AG04450 (cell line): ENCODE results near the gene TTC5. TPM values are rescaled to one million over a fixed set of nuclear protein-coding genes. Genes with fewer than 3 reads are reported as not detected.
"Not testable (repeated sequence)": the region's sequence is repeated elsewhere in the genome, so short reads cannot be mapped to it uniquely, and the experiment has no call there.

Experiments used
- CTCF ChIA-PET: fragments of 300-600, 350-600 bp; formaldehyde crosslinking; extraction: SDS; loops from one replicate; lab custom pipeline; 2022; ENCODE audit warnings: antibody characterized with exemption, inconsistent platforms; lab: Charles Lee
- POLR2A ChIA-PET: fragments of 350-600 bp; formaldehyde crosslinking; extraction: SDS; loops from one replicate; lab custom pipeline; 2021; ENCODE audit warnings: antibody characterized with exemption, inconsistent platforms; lab: Yijun Ruan, JAX
- DNase-seq: peaks from one replicate; pipeline ENCODE4 v3.0.0-alpha.2; 2011; ENCODE audit warnings: low read depth, low spot score
- H3K27ac ChIP-seq: one replicate; pipeline ENCODE4 v1.5.1; 2012; ENCODE audit warnings: low read depth, low read length, control low read depth
- H3K27me3 ChIP-seq: one replicate; pipeline ENCODE4 v1.6.0; 2012; ENCODE audit warnings: low read length; ENCODE audit not compliant: control insufficient read depth, insufficient read depth
- H3K4me3 ChIP-seq: 2 replicates; pipeline ENCODE4 v1.5.1; 2011; ENCODE audit warnings: mild to moderate bottlenecking, low read depth, low read length, control low read depth
- H3K9me3 ChIP-seq: 2 replicates; pipeline ENCODE4 v1.5.1; 2012; ENCODE audit warnings: low read length; ENCODE audit not compliant: control insufficient read depth, insufficient read depth
- CTCF ChIP-seq: IDR thresholded peaks from 2 replicates; pipeline ENCODE4 v1.5.1; 2011; ENCODE audit warnings: low read depth, low read length, control low read depth, inconsistent platforms
- polyA plus RNA-seq: library from polyadenylated mRNA; depleted of rRNA; stranded (reverse); fragments of >200 nt; gene quantifications from 2 replicates; pipeline ENCODE4 v1.2.3, GENCODE V29; 2011

The TTC5 gene
- polyA plus RNA-seq, 1 experiment = 23.5 TPM

GRCh38 chr14:20294636-20295035, 11.1 kb downstream of the TTC5 start:
- Histone ChIP-seq H3K4me3 (no peak overlapping the region), H3K27ac (no peak overlapping the region), H3K27me3 (no peaks in the 10 kb centered on the region), H3K9me3 (no peaks in the 10 kb centered on the region)
- CTCF ChIA-PET = no interaction called here
- POLR2A ChIA-PET = no interaction called here
- TF ChIP-seq CTCF = no peak
- no peak for DNase-seq

- H3K27me3 ChIP-seq, DNase-seq, POLR2A ChIA-PET, CTCF ChIA-PET, H3K9me3 ChIP-seq, H3K4me3 ChIP-seq, H3K27ac ChIP-seq: not testable (repeated sequence)
Measured at GRCh38 chr14:20281998-20282397, 23.8 kb downstream of the TTC5 start.

- H3K4me3 ChIP-seq, H3K27ac ChIP-seq, H3K9me3 ChIP-seq, H3K27me3 ChIP-seq, POLR2A ChIA-PET, DNase-seq, CTCF ChIA-PET: not testable (repeated sequence)
Measured at GRCh38 chr14:20280265-20280664, 25.5 kb downstream of the TTC5 start.

- no peak for TF ChIP-seq CTCF
- ChIA-PET CTCF (no interaction called here), POLR2A (no interaction called here)
- no peak for DNase-seq
- Histone ChIP-seq H3K4me3 (no peak overlapping the region), H3K27me3 (no peaks in the 10 kb centered on the region), H3K27ac (no peak overlapping the region), H3K9me3 (no peaks in the 10 kb centered on the region)
Measured at GRCh38 chr14:20278414-20278813, 27.3 kb downstream of the TTC5 start.

DNA sequence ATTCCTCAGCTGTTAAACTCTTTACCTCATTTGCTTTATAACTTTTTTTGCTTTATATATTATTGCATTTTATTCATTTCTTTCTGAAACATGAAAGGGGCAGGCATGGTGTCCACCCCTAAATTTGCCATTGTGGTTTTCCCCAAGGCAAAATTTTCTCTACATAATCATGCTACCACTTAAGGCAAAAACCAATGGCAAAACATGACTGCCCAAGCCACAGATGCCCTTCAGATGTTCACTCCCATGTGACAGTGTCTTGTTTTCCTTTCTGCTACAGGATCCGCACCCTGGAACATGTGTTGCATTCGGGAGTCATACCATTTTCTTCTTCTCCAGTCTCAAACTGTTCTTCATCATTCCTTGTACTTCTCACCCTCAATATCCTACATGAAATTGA, 28.3 kb downstream of the TTC5 start:
- no peaks in the 10 kb centered on the region for H3K9me3 ChIP-seq
- no peak for TF ChIP-seq CTCF
- H3K27ac ChIP-seq = no peak overlapping the region
- H3K27me3 ChIP-seq = no peaks in the 10 kb centered on the region
- POLR2A ChIA-PET = no interaction called here
- DNase-seq = no peak
- CTCF ChIA-PET = no interaction called here
- H3K4me3 ChIP-seq = no peak overlapping the region

DNA sequence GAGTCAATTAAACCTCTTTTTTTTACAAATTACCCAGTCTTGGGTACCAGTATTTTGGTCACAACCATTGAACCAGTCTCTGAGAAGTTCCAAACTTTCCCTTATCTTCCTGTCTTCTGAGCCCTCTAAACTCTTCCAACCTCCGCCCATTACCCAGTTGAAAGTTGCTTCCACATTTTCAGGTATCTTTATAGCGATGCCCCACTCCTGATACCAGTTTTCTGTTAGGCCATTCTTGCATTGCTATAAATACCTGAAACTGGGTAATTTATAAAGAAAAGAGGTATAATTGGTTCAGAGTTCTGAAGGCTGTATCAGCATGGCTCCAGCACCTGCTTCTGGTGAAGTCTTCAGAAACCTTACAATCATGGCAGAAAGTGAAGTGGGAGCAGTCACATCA, 31.7 kb downstream of the TTC5 start:
- TF ChIP-seq CTCF = no peak
- Histone ChIP-seq H3K9me3 (no peaks in the 10 kb centered on the region), H3K4me3 (no peak overlapping the region), H3K27ac (no peak overlapping the region), H3K27me3 (no peaks in the 10 kb centered on the region)
- ChIA-PET POLR2A (no interaction called here), CTCF (no interaction called here)
- no peak for DNase-seq

GRCh38 chr14:20264361-20264760, 41.4 kb downstream of the TTC5 start:
- CTCF ChIA-PET, POLR2A ChIA-PET: not testable (repeated sequence)

More at GRCh38 chr14:20264361-20264760, 41.4 kb downstream of the TTC5 start:
- DNase-seq, H3K9me3 ChIP-seq, H3K4me3 ChIP-seq, H3K27me3 ChIP-seq, H3K27ac ChIP-seq: not testable (repeated sequence)
